ENCODE results near the gene UBE2O.

- TF ChIP-seq CTCF (IDR thresholded peaks at IDR 0.05) = peak; percentile 23 to 47 (median 40)
- TF ChIP-seq POLR2A (IDR thresholded peaks at IDR 0.05) = peak; percentile 32 to 39
Measured at GRCh38 chr17:76452660-76453430, at the start of gene UBE2O.

All from Peyer's patch (tissue), 4 donors.